Measurements from ENCODE around the gene WFIKKN1. TPM values are rescaled to one million over a fixed set of nuclear protein-coding genes. Genes with fewer than 3 reads are reported as not detected.

WFIKKN1 gene
- total RNA-seq, 2 donors from 2014 or later, result 7.7 to 11.6 TPM

DNA sequence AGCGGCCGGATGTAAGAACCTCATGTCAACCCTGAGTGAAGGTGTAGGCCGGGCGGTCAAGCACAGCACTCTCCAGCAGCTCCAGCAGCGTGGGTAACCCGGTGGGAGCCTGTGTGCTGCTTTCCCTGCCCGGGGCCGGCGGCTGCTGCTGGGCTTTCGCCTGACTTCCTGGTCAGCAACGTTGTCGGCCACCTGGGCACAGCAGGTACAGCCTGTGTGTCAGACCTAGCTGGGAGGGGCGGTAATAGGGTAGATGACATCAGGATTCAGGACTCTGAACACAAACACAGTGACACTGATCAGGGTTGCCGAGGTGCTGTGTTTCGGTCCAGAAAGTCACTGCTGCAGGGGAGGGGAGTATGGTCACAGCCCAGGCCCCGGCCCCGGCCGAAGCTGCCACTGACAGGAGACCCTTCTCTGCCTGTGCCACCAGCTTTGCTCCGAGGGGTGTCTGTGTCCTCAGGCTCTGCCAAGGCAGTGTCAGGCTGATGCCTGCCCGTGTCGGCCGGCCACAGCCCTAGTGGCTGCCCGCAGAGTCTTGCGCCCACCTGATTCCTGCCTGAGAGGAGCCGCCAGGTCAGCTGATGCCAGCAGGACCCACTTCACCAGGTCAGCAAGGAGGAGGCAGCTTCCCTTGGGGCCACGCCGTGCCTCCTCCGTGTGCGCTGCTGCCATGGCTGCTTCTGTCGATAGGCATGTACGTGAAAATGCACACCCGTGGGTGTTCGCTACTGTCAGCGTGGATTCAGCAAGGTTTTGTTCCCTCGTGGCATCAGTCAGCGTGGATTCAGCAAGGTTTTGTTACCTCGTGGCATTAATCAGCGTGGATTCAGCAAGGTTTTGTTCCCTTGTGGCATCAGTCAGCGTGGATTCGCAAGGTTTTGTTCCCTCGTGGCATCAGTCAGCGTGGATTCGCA lies 31.7 kb upstream of the WFIKKN1 start:
- DNase-seq, result no peak
- peaks cover 37% of the 10 kb centered on the region for H3K36me3 Mint-ChIP-seq (ENCODE audit: low read depth)
- H3K27me3 Mint-ChIP-seq (ENCODE audit: insufficient read depth), result no peaks in the 10 kb centered on the region
- H3K27ac Mint-ChIP-seq, result no peak overlapping the region
- Histone ChIP-seq H3K36me3 (ENCODE audit: control insufficient read depth, insufficient read depth, low read length) (peaks cover 13% of the 10 kb centered on the region), H3K9ac (ENCODE audit: extremely low read depth, low read length, poor library complexity, severe bottlenecking) (no peak overlapping the region), H3K9me3 (ENCODE audit: control insufficient read depth, low read length) (no peaks in the 10 kb centered on the region), H3K4me1 (ENCODE audit: control insufficient read depth, insufficient read depth, low read length) (no peaks in the 10 kb centered on the region), H3K4me3 (ENCODE audit: low read length) (no peak overlapping the region), H3K27me3 (ENCODE audit: control insufficient read depth, insufficient read depth, low read length, poor library complexity, severe bottlenecking) (no peaks in the 10 kb centered on the region), H3K27ac (ENCODE audit: low read depth, low read length) (no peak overlapping the region)
- H3K4me3 Mint-ChIP-seq, result no peak overlapping the region
- WGBS, 2 experiments (ENCODE audit: insufficient coverage in 1 of 2, insufficient read length in 1 of 2), result 95 to 98% methylated on average over 24 to 40 of the region's 43 CpGs
- TF ChIP-seq CTCF (conservative IDR thresholded peaks at IDR 0.05), result no peak
- no peaks in the 10 kb centered on the region for H3K4me1 Mint-ChIP-seq
- peaks cover 2% of the 10 kb centered on the region for H3K9me3 Mint-ChIP-seq

GRCh38 chr16:600781-601180 lies 30.0 kb upstream of the WFIKKN1 start:
- Mint-ChIP-seq H3K4me3 (no peak overlapping the region), H3K9me3 (peaks cover 18% of the 10 kb centered on the region), H3K27ac (no peak overlapping the region), H3K27me3 (ENCODE audit: insufficient read depth) (peaks cover 5% of the 10 kb centered on the region), H3K4me1 (no peaks in the 10 kb centered on the region), H3K36me3 (ENCODE audit: low read depth) (peaks cover 51% of the 10 kb centered on the region)
- WGBS, 2 experiments (ENCODE audit: insufficient coverage in 1 of 2, insufficient read length in 1 of 2), result 66 to 69% methylated on average over 6 to 7 of the region's 7 CpGs
- no peak overlapping the region for H3K4me3 ChIP-seq (ENCODE audit: low read length)
- TF ChIP-seq CTCF (conservative IDR thresholded peaks at IDR 0.05), result peak; percentile 67
- peak; percentile 64 for DNase-seq
- no peak overlapping the region for H3K27ac ChIP-seq (ENCODE audit: low read depth, low read length)
- H3K27me3 ChIP-seq (ENCODE audit: control insufficient read depth, insufficient read depth, low read length, poor library complexity, severe bottlenecking), result no peaks in the 10 kb centered on the region
- peaks cover 13% of the 10 kb centered on the region for H3K36me3 ChIP-seq (ENCODE audit: control insufficient read depth, insufficient read depth, low read length)
- peaks cover 16% of the 10 kb centered on the region for H3K9me3 ChIP-seq (ENCODE audit: control insufficient read depth, low read length)
- no peaks in the 10 kb centered on the region for H3K4me1 ChIP-seq (ENCODE audit: control insufficient read depth, insufficient read depth, low read length)
- no peak overlapping the region for H3K9ac ChIP-seq (ENCODE audit: extremely low read depth, low read length, poor library complexity, severe bottlenecking)

- no peaks in the 10 kb centered on the region for H3K27me3 ChIP-seq (ENCODE audit: control insufficient read depth, insufficient read depth, low read length, poor library complexity, severe bottlenecking)
- H3K4me1 ChIP-seq (ENCODE audit: control insufficient read depth, insufficient read depth, low read length), result no peaks in the 10 kb centered on the region
- Mint-ChIP-seq H3K27ac (no peak overlapping the region), H3K9me3 (peaks cover 30% of the 10 kb centered on the region), H3K27me3 (ENCODE audit: insufficient read depth) (peaks cover 5% of the 10 kb centered on the region), H3K36me3 (ENCODE audit: low read depth) (peaks cover 38% of the 10 kb centered on the region), H3K4me1 (peaks cover 11% of the 10 kb centered on the region), H3K4me3 (no peak overlapping the region)
- TF ChIP-seq CTCF (conservative IDR thresholded peaks at IDR 0.05), result no peak
- DNase-seq, result no peak
- H3K9ac ChIP-seq (ENCODE audit: extremely low read depth, low read length, poor library complexity, severe bottlenecking), result no peak overlapping the region
- peaks cover 16% of the 10 kb centered on the region for H3K9me3 ChIP-seq (ENCODE audit: control insufficient read depth, low read length)
- WGBS, 2 experiments (ENCODE audit: insufficient coverage in 1 of 2, insufficient read length in 1 of 2), result 85 to 90% methylated on average over 3 to 5 of the region's 5 CpGs
- no peak overlapping the region for H3K4me3 ChIP-seq (ENCODE audit: low read length)
- no peak overlapping the region for H3K27ac ChIP-seq (ENCODE audit: low read depth, low read length)
- peaks cover 11% of the 10 kb centered on the region for H3K36me3 ChIP-seq (ENCODE audit: control insufficient read depth, insufficient read depth, low read length)
Observed at GRCh38 chr16:603933-604332, 26.9 kb upstream of the WFIKKN1 start.
